NCI-H226 (cell line): Measurements from ENCODE around the gene PDE6H.
A peak's percentile ranks its signal among the peaks of the same experiment; 100 is the strongest.

Source experiments
- DNase-seq: peaks from one replicate; pipeline ENCODE4 v3.0.0-alpha.2; 2015

PDE6H gene

DNA sequence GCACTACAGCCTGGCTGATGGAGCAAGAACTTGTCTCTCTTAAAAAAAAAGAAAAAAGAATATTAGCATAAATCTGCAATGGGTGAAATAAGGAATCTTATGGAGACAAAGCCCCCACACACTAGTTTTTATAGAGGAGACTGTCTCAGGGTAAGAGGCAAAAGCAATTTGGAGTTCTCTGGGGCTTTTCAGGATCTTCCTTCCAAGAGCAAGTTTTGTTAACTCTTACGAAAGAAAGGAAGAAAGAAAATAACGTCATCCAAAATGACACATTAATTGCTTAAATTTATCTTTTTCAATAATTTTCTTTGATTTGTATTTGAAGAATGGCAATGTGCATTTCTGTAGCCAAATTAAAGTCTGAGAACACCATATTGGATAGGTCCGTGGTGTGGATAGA is 3.8 kb downstream of the PDE6H start:
- no peak for DNase-seq

DNA sequence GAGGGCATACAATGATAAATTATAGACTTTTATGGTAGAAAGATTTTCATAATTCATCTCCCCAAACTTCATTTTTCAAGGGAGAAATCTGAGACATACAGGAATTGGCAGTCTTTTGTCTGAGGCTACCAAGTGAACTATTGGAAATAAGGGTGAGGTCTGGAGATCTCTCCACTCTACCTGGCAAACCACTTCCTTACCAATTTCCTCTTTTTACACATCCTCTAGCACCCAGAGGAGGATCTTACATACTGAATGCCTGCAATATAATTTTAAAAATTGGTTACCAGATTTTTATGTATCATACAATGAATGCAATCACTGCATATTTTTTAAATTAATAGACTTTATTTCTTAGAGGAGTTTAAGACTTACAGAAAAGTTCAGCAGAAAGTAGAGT is 6.6 kb downstream of the PDE6H start:
- DNase-seq: no peak

DNA sequence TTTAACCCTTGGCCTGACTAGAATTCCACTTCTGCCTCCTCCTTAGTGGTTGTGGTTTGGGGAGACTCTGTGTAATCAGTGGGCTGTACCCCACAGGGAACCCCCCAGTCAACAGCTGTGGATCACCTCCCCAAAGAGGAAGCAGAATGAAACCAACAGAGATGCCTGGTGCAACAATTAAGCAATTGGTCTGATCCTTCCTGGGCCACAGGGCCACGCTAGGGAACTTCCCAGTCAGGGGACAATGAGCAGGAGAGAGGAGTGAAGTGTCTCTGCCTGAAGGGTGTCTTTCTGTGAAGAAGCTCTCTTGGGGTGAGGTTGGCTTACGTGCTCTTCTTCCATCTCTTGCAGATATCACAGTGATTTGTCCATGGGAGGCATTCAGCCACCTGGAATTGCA is 8.2 kb downstream of the PDE6H start:
- DNase-seq: no peak

DNA sequence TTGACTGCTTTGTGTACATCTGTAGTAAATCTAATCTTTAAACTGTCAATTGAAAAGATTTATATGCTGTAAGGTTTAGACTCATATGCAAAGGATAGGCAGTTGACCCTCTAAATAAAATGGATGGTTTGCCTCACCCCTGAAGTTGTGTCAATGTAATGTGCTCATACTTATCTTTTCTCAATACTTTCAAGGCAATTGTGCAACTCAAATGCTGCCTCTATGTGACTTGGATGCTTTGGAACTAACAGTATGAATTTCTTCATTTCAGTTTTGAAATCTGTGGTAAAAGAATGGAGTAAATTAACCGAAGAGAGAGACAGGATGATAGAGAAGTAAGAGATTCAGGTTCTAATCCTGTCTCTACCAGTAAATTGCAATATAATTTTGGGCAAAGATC is 9.7 kb downstream of the PDE6H start:
- no peak for DNase-seq

DNA sequence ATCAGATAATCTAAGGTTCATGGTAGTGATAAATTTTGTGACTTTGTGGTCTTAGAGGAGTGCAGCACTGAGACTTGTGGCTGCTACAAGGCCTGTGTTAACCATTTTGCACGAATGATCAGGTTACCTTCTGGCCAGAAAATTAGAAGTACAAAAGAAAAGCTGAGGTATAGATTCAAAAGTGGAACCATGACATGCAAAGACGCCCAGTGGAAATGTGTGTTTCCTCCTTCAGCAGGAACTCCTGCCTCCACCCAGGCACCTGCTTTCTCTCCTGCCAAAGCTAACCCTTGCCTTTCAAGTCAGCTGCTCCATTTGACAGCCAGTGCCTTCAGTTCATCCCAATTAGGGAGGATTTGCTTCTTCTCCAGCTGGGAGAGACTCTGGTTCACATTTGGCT is 10.1 kb downstream of the PDE6H start:
- DNase-seq: no peak

DNA sequence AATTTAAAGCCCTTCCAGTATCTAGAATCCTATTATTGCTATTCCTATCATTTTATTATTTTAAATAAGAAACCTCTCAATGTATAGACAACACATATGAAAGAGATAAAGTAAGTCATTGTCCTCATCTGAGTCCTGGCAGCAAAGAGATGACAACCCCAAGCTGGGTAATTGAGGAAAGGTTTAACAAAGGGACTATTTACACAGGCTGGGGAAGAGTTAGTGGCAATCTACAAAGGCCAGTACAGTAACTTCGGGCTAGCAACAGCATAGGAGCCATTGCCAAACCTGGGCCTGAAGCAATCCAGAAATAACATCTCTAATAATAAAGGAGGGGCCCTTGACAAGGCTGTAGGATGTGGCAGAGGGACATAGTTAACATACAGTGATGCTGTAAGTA is 11.2 kb downstream of the PDE6H start:
- no peak for DNase-seq

DNA sequence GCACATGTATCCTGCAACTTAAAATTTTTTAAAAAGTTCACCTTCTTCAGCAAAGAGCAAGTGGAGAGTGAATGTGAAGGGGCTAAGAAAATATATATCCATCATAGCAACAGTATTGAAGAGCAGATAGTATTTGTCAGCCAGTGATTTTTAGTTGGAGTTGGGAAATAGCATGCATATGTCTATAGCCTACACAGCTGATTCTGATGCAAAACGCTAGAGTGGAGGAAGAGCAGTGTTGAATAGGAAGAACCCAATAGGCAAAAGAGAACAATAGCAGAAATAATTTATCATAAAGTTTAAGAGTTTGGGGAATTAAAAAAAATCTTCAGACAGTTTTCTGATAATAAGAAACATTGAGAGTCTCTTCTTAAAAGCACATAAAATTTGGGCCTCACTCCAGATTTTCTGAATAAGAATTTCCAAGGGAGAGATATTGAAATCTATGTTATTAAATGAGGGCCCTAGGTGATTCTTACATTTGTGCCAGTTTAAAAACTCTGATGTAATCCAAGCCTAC is 12.0 kb downstream of the PDE6H start:
- DNase-seq: no peak

DNA sequence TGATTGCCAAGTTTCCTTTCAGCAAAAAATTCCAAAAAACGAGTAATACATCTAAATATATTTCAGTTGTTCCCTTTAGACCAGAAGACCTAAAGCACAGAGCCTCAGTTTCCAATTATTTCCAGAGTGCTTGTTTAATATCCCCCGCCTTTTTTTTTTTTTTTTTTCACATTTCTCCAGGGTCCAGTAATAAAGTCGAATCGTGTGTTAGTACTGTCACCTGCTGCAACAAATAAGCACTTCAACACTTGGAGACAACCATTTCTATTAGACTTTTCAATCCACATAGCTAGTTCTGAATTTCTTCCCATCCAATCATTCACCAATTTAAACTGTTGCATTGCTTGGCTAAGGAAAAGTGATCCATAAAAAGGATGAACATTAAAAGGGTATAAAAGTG is 13.6 kb downstream of the PDE6H start:
- DNase-seq: no peak

DNA sequence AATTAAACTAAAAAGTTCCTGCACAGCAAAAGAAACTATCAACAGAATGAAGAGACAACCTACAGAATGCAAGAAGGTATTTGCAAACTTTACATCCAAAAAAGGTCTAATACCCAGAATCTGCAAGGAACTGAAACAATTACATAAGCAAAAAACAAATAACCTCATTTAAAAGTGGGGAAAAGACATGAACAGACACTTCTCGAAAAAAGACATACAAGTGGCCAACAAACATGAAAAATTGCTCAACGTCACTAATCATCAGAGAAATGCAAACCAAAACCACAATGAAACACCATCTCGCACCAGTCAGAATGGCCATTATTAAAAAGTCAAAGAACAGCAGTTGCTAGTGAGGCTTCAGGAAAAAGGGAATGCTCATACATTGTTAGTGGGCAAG is 15.2 kb downstream of the PDE6H start:
- no peak for DNase-seq

DNA sequence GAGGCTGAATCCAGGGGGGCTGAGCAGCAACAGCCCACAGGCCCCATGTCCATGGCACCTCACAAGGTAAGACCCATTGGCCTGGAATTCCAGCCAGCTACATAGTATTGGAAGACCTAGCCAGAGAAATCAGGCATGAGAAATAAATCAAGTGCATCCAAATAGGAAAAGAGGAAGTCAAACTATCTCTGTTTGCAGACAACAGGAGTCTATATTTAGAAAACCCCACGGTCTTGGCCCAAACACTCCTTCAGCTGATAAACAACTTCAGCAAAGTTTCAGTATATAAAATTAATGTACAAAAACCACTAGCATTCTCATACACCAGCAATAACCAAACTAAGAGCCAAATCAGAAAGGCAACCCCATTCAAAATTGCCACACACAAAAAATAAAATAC is 16.9 kb downstream of the PDE6H start:
- no peak for DNase-seq

DNA sequence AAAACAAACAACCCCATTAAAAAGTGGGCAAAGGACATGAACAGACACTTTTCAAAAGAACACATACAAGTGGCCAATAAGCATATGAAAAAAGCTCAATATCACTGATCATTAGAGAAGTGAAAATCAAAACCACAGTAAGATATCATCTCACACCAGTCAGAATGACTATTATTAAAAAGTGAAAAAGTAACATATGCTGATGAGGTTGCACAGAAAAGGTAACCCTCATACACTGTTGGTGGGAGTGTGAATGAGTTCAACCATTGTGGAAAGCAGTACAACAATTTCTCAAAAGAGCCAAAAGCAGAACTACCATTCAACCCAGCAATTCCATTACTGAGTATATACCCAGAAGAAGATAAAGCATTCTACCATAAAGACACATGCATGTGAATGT is 18.2 kb downstream of the PDE6H start:
- DNase-seq: no peak

DNA sequence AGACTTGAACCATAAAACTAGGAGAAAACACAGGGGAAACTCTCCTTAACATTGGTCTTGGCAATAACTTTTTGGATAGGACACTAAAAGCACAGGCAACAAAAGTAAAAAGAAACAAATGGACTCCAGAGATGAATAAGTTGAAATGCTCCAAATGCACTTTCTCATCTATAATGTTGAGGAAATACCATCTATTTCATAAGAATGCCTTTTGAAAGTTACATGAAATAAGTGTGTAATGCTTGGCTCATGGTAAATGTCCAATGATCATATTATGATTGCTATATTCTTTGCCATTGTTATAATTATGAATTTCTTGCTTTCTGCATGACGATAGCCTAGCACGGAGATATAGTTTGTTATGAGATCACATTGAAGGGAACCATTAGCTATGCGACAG is 19.8 kb downstream of the PDE6H start:
- DNase-seq: no peak

DNA sequence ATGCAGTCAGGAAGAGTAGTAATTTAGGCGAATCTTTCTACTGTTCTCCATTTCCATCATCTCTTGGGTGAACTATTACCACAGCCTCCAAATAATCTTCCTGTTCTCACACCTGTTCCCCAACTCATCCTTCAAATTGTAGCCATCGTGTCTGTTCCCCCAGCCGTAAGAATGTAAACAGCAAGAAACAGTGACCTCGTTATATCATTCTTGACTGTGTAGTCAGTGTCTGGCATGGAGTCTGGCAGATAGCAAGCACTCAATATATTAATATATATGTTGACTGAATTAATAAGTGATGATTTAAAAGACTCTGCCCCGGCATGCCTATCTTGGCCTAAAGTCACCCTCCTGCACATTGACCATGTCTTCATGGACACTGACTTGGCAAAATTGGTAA is 20.3 kb downstream of the PDE6H start:
- DNase-seq: no peak

DNA sequence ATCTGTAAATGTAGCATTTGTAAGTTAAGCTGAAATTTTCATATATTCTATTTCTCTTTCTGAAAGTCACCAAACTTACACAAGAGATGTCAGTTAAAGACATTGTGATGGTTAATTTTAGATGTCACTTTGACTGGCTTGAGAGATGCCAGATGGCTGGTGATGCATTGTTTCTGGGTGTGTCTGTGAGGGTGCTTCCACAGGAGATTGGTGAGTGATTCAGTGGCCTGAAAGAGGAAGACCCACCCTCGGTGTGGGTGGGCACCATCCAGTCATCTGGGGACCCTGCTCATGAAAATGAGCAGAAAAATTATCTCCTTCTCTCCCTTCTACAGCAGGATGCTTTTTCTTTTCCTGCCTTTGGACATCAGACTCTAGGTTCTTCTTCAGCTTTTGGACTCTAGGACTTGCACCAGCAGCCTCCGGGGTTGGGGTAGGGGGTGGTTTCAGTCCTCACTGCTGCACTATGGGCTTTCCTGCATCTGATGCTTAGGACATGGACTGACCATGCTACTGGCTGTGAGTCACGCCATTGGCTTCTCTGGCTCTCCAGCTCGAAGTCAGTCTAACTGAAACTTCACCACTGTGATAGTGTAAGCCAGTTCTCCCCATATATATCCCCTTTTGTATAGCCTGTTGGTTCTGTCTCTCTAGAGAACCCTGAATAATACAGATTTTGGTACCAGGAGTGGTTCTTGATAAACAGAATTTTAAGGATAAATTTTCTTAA is 20.9 kb downstream of the PDE6H start:
- DNase-seq: peak; percentile 34

DNA sequence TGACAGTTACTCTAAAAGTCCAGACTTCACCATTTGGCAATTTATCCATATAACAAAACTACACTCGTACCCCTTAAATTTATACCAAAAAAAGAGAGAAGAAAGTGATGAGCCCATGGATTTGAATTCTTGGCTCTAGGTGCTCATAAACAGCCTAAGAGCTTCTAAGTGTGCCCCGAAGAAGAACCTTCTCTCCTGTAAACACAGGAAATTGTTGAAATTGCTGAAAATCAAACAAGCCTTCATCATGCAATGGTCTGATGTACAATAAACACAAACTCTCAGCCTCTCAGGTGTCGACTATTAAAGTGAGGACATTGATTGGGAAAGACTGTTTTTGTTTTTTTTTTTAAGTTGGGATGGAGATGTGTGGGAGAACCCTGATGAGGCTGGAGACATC is 21.8 kb downstream of the PDE6H start:
- no peak for DNase-seq

DNA sequence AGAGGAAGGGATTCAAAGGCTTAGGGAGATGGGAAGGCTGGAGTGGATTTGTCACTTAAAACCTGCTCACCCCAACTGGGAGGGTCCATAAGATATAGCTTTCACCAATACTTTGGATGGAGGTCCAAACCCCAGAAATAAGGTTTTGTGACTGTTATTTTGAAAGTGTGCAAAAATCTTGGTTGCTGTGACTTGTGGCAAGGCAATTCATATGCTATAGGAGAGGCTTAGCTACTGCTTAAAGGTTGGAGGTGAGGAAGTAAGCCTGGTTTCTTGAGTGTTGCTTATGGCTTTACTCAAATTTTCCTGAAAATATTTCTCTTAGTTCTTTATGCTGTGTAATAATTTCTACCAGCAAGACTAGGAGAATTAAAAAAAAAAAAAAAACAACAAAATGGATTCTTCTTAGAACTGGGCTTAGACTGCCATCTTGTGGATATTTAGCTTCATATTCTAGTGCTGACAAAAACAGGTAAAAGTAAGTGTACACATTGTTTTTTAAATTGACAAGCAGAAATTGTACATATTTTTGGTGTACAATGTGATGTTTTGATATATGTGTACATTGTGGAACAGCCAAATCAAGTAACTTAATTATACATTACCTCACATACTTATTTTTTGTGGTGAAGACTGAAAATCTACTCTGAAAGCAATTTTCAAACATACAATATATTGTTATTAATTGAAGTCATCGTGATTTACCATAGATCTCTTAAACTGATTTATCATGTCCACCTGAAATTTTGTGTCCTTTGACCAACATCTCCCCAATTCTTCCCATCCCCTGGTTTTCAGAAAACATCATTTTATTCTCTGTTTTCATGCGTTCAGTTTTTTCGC is 23.0 kb downstream of the PDE6H start:
- DNase-seq: peak; percentile 11

DNA sequence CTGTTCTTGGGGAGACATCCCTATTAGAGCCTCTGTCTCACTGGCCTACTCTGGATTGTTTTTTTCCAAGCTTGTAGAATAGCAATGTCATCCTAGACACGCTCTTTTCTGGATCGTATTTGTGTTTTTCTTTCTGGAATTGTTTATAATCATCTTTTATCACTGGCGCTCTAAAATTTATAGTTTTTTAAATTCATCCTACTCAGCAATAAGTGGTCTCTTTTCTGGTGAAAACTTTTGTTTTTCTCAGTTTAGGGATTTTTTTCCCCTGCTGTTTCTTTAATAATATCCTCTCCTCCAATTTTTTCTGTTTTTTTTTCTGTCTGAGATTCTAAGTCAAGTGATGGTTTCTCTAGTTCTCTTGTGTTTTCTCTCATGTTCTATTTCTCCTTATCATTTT is 25.2 kb downstream of the PDE6H start:
- no peak for DNase-seq

DNA sequence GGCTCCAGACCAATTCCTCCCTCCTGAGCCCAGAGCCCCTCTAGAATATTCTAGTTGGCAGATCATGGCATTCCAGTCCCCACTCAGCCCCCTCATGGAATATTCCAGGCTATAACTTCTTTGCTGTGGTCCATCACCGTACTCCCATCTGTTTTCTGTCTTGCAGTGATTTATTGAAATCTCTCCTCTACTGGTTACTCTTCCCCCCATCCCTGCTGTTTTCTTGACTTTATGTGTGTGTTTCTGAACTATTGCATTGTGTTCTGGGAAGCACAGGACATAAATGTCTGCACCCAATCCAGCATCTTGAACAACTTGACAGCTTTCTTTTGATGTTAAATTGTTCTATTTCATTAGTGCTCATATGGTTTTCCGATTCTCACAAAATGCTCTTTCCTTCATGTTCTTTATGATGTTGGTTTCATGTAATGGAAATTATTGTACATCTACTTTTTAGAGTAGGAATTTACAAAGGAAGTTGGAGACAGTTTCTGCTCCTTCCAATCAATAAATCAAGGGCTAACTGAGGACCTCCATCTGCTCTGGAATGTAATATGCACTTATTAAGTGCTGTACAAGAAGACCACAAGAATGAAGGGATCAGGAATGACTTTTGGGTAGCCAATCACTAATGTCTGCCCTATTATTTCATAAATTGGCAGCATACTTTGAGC is 26.3 kb downstream of the PDE6H start:
- no peak for DNase-seq

DNA sequence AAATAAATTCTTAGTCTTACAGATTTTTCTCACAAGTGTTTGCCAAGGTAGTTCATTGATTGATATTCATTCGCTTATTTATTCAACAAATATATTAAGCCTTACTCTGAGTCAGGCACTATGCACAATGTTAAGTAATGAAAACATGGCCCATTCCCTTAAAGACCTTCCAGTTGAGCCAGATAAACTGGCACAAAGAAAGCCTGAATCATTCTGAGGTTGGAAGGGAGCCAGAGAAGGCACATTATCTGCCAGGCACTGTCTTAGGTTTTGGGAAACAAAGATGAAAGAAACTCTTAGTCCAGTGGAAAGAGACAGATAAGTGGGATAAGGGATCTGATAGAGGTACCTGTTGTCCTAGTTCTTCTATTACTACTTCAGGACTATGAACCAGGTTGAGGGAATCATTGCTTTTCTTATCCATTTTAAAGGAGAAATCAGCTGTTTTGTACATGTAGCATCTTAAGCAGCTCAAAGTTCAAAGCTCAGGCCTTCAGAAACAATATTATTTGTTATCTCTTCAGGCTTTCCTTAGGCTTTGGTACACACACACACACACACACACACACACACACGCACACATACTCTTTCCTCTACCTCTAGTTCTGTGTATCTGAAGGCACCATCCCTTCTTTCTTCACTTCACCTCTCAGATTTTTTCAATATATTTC is 27.0 kb downstream of the PDE6H start:
- peak; percentile 40 for DNase-seq

DNA sequence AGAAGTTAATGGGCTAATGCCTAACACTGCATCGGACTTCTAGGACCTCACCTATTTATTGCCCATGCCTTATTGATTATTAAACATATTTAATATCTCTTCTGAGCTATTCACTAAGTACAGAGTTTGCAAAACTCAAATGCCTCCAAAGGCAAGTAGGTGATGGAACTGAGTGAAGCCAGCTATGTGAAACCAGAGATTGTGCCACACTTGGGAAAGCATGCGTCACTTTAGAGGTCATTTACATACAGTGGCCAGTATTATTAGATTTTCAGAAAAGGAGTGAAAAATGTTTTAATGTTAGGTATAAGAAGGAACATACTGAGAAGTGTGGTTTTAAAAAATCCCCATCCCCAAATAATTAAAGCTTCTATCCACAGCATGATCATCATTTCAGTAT is 27.7 kb downstream of the PDE6H start:
- DNase-seq: no peak

DNA sequence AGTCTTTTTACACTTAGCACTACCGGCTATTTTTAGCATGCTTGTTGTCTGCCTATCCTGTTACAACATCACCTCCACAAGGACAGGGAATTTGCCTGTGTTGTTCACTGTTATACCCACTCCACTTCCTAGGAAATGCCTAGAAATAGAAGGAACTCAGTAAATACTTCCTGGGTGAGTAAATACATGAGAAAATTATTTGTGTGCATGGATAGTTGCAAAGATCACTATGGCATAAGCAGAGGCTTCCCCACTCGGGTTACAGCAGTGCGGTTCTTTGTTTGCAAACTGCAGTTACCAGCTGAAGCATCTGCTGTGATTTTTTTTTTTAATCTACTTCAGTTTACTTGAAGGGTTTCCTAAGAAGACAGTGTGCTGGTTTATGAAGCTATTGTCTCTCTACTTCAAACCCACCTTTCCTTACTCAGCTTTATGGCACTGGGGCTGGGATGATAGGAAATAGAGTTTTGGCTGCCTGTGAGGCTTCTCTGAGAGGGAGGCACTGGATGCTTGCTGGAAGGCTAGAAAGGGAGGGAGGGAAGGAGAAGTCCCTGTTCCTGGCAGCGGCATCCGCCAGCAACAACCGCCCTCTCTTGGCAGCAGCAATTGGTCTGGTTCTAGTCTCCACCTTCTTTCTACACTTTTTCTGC is 29.0 kb downstream of the PDE6H start:
- no peak for DNase-seq

DNA sequence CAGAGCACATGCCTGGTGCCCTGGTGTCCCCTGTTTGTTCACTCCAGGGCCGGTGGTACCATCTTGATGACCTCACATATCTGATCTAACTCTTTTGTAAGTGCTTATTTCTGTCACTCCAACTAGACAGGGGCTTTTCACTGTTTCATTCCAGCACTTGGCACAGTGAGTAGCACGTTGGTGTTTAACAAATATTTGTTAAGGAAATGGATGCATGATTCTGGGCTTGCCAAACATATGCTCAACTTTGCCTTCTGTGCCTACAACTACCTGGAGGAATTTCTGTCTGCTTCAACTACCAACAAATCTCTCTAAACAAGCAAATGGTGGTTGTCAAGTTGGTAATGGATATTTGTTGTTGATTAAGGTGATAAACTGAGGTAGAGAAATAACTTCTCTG is 31.6 kb downstream of the PDE6H start:
- no peak for DNase-seq

DNA sequence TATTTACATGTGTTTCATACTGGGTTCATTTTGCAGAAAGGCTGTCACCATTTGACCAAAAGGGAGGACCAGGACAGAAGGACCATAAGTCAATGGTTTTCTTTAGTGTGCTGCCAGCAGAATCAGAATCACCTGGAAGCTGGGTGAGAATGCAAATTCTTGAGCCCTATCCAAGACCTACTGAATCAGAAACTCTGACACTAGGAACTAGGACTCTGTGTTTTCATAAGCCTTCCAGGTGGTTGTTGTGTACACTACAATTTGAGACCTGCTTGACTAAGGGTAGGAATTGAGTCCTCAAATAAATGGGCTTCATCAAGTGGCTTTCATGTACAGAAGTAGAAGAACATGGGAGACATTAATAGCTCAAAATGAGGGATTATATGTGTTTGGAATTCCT is 32.2 kb downstream of the PDE6H start:
- DNase-seq: no peak
